SHP77 (cell line): Measurements from ENCODE around the gene SZRD1.

Experiments used
- DNase-seq, 2 experiments: peaks; one replicate each; lab custom pipeline; 2025; lab: John Stamatoyannopoulos, UW

Gene SZRD1

GRCh38 chr1:16394977-16395376 lies 27.9 kb downstream of the SZRD1 start:
- no peak for DNase-seq

DNA sequence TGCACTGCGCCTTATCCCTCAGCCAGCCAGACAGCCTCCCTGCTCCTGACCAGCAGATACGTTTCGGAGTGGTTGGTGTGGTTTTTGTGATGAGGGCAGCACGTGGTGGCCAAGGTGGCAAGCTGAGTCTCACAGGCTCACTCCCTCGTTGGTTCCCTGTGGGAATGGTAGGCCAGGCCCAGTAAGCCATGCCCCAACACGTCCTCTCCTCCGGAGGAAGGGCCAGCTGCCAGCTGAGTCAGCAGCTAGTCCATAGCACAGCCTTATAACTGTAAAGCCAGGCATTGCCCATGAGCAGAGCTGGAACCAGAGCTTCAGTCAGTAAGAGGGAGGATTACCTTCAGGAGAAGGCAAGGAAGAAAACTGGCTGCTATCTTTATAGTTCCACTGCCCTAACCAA lies 29.5 kb downstream of the SZRD1 start:
- DNase-seq = peak in 1 of 2 experiments; percentile 23

- DNase-seq = no peak
Observed at GRCh38 chr1:16397120-16397519, 30.1 kb downstream of the SZRD1 start.

DNA sequence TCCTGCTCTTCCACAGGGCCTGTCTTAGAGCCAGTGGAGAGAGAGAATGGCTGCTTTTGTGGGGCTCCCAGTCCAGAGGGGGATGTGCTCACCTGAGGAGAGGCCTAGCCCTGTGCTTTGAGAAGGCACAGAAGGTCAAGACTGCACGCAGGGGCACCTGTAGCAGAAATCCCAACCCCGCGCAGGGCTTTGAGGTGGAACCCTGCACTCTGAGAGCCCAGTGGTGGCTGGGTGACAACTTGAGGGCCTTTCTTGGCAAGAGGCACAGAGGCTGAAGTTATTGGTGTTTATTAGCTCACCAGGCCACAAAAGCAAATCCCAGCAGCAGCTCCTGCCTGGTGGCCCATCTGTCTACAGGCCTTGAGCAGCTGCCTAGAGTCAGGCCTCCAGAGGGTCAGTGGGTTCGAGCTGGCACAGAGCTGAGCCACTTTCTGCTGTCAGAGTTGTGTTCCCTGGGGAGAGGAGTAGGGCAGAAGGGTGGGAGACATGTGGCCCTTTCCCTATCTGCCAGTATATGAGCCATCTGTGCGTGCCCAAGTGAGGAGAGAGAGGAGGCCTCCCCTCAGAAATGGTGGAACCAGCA lies 31.4 kb downstream of the SZRD1 start:
- DNase-seq = no peak

- no peak for DNase-seq
Observed at GRCh38 chr1:16402742-16403141, 35.7 kb downstream of the SZRD1 start.

- no peak for DNase-seq
Observed at GRCh38 chr1:16405441-16405840, 38.4 kb downstream of the SZRD1 start.

- DNase-seq = no peak
Observed at GRCh38 chr1:16406868-16407267, 39.8 kb downstream of the SZRD1 start.

DNA sequence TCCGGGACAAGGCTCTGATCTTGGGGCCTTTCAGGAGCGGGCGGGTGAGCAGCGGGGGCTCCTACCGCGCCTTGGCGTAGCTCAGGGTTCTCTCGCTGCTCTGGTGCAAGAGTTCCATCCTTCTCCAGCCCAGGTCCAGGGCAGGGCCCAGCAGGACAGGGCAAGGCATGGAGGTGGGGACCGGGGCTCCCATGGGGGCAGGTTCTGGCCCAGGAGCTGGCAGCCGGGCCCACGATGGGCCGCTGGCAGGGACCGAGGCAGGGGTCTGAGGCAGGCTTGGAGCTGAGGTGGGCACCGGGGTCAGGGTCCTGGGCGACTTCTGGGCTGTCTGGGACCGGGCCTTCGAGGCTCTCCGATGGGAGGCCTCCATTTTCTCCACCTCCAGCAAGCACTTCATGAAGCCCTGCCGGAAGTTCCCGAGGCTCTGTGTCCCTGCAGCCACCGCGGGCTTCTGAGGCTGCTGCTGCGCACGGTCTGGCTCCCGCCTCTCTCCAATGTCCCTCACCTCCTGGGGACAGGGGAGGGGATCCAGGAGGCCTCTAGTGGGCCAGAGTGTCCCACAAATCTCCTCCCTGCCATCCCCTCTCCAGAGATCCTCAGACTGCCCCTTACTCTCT lies 42.6 kb downstream of the SZRD1 start:
- DNase-seq = peak in 1 of 2 experiments; percentile 26

- no peak for DNase-seq
Observed at GRCh38 chr1:16410803-16411202, 43.8 kb downstream of the SZRD1 start.

GRCh38 chr1:16413191-16413590 lies 46.1 kb downstream of the SZRD1 start:
- no peak for DNase-seq

DNA sequence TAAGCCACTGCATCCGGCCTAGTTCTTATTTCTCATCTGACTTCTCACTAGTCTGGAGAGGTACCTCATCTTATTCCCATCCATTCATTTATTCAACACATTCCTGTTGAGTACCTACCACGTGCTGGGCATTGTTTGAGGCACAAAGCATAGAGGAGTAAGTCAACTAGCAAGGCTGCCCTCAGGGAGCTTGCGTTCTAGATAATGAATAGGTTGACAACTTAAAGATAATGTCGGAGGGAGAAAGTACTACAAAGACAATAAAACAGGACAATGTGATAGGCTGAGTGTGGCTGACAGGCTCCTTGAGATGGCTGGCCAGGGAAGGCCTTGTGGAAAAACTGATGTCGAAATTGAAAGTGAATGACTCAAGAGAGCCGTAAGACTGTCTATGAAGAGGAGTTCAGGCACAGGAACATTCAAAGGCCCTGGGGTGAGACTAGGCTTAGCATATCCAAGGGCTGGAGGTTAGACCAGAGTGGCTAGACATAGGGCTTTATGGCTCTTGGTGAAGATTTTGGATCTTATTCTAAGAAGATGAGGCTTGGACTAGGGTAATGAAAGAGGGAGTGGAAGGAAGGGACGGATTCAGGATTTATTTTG lies 51.9 kb downstream of the SZRD1 start:
- no peak for DNase-seq

- no peak for DNase-seq
Observed at GRCh38 chr1:16420424-16421118, 53.5 kb downstream of the SZRD1 start.

GRCh38 chr1:16421201-16421600 lies 54.2 kb downstream of the SZRD1 start:
- no peak for DNase-seq

DNA sequence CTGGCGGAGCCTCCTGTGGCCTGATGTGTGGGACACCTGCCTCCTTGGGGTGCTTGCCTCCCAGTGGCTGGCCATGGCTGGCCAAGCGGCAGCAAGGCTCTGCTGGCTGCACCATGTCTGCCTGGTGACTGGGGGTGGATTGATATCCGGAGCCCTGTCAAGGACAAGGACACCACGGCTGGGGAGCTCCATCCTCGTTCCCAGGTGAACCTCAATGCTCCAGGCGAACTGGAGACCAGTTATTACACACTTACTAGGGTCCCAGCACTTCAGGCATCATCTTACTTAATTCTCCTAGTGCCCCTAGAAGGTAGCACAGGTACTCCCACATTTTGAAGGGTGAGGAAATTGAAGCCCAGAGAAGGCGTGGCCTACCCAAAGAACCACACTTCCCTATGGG lies 55.0 kb downstream of the SZRD1 start:
- no peak for DNase-seq

DNA sequence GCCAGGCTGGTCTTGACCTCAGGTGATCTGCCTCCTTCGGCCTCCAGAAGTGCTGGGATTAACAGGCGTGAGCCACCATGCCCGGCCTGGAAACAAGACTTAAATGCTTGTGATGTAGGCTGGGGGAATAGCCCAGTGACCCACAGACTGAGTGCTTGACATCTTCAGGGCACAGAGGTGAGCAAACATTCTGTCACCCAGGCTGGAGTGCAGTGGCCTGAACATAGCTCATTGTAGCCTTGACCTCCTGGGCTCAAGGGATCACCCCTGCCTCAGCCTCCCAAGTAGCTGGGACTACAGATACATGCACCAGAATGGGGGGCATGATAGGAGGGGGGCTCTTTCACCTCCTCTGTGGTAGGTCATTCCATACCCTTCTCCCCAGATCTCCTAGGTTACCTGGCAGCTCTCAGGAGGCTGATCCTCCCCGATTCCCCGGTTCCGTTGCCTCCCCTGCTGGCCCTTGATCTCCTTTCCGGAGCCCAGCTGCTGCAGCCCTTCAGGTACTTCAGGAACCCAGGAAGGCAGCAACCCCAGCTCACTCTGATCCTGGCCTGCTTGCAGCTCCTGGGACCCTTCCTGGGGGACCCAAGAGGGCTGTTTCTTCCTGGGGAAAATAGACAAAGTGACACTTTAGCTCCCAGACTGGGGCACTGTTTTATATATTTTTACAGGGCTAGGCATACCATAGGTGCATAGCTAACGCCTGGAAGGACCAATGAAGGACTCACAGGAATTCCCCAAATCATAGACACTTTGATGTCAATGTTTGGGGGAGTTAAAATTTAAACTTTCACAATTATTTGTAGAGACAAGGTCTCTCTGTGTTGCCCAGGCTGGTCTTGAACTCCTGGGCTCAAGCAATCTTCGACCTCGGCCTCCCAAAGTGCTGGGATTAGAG lies 58.3 kb downstream of the SZRD1 start:
- DNase-seq = no peak

GRCh38 chr1:16430606-16431005 lies 63.6 kb downstream of the SZRD1 start:
- peak in 1 of 2 experiments; percentile 4 for DNase-seq

DNA sequence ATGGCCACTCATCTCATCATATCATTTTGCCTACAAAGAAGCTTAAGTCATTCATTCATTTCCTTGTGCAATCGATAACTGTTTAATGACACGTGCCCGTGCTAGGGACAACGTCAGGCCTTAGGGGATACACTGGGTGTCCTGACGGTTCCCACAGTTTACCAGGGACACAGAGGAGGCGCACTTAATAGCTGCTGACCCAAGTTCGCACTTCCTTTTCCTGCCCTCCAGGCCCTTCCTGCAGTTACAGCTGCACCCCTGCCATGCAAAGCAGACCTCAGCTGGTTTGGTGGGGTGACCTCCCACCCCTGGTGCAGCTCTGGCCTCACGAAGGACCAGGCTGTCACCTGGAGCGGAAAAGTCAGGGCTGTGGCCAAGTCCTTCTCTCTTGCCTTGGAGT lies 66.0 kb downstream of the SZRD1 start:
- no peak for DNase-seq

DNA sequence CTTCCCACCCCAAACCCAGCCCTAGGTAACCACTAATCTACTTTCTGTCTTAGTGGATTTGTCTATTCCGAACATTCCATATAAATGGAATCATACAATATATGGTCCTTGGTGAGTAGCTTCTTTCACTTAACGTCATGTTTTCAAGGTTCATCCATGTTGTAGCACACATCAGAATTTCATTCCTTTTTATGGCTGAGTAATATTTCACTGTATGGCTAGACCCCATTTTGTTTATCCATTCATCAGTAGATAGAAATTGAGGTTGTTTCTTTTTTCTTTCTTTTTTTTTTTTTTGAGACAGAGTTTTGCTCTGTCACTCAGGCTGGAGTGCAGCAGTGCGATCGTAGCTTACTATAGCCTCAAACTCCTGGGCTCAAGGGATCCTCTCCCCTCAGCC lies 67.0 kb downstream of the SZRD1 start:
- no peak for DNase-seq

GRCh38 chr1:16434501-16434900 lies 67.5 kb downstream of the SZRD1 start:
- no peak for DNase-seq

DNA sequence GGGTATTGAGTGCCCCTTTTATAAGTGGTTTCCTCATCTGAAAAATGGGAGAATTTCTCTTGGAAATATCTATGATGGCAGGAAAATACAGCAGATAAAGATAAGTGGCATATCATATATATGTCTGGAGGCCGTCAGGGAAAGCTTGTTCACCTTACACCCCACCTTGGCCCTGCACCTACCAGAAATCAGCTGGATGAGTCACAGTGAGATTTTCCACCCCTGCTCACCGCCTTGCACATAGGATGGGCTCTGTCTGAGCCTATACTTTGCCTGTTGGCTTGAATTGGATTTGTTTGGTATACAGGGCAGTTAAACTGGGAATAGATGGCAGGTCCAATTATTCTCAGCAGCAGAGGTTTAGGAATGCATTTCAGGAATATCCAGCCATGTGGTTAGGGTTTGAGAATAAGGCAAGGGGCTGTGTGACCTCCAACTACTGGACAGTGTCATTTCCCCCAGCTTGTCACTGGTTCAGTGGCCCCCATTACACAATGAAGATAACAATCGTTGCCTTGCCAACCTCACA lies 70.0 kb downstream of the SZRD1 start, which contains the start of gene SPATA21:
Gene SPATA21 (minus strand): TSS at position 479 of the 529 bp plus-strand sequence. CDS start 6,053 bp downstream, outside the sequence.
- no peak for DNase-seq

DNA sequence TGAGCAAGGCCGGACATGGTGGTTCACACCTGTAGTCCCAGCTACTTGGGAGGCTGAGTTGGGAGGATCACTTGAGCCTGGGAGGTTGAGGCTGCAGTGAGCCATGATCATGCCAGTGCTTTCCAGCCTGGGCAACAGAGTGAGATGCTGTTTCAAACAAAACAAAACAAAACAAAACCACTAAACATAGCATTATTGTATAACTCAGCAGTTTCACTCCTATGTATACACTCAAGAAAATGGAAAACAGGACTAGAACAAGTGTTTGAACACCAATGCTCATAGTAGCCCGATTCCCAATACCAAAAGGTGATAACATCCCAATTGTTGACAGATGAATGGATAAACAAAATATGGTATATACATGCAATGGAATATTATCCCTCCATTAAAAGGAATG lies 71.5 kb downstream of the SZRD1 start:
- DNase-seq = no peak

- no peak for DNase-seq
Observed at GRCh38 chr1:16438924-16439323, 71.9 kb downstream of the SZRD1 start.
